Right lobe of liver (tissue), 4 donors: ENCODE data around the gene USP4.
"Not testable (repeated sequence)": the region's sequence is repeated elsewhere in the genome, so short reads cannot be mapped to it uniquely, and the experiment has no call there.

Experiments
- CTCF ChIP-seq, 4 donors: fragments of 200-600 bp in 3 of 4; fragments of 450-650 bp in 1 of 4; IDR thresholded peaks; one replicate each; pipeline versions ENCODE4 v1.5.1 to v1.8.0; 2016 to 2022; ENCODE audit warnings: antibody characterized with exemption in 4 of 4, mild to moderate bottlenecking in 2 of 4
- POLR2A ChIP-seq: fragments of 450-650 bp; IDR thresholded peaks from one replicate; pipeline ENCODE4 v1.6.1; 2017; ENCODE audit warnings: antibody characterized with exemption, mild to moderate bottlenecking
- donor health status: DM: no; HTN: no; CAD: no.
- donor health status: DM: no; HTN: no; CAD: no.
- donor health status: DM: no; HTN: yes; CAD: no.

- not testable (repeated sequence) for TF ChIP-seq CTCF (IDR thresholded peaks at IDR 0.05); POLR2A
Measured at GRCh38 chr3:49357095-49357442, 17.2 kb upstream of the USP4 start.
